ENCODE results near the gene UMAD1.

UMAD1 gene

DNA sequence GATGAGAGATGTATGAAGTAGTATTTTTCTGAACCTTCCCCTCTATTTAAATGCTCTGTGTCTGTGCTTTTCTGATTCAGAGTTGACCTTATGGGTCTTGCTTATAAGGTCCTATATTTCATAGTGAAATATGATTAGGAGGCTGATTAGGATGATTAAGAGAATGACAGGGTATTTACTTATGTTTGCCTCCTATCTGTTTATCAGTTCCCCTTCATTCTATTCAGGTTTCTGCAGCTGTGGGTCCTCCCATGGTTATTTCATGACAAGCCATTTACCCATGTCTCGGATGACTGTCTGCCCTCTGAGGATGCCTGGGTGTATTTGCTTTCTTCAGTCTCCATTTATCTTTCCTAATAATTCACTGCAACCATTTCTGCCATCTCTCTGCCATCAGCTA is 61.0 kb downstream of the UMAD1 start:
- Histone ChIP-seq H3K4me3 (ENCODE audit: low read depth, low read length) (no peak overlapping the region), H3K27ac (no peak overlapping the region), H3K36me3 (replicated peaks) (no peaks in the 10 kb centered on the region), H3K27me3 (replicated peaks) (no peaks in the 10 kb centered on the region)
- no peak for TF ChIP-seq CTCF (IDR thresholded peaks at IDR 0.05; ENCODE audit: low read depth, low read length, missing control alignments)
- in situ Hi-C loops (cut with HindIII; ENCODE audit: low pct_ligation_motif_present, low sequenced_read_pairs): no loop called here
- no peak for DNase-seq

DNA sequence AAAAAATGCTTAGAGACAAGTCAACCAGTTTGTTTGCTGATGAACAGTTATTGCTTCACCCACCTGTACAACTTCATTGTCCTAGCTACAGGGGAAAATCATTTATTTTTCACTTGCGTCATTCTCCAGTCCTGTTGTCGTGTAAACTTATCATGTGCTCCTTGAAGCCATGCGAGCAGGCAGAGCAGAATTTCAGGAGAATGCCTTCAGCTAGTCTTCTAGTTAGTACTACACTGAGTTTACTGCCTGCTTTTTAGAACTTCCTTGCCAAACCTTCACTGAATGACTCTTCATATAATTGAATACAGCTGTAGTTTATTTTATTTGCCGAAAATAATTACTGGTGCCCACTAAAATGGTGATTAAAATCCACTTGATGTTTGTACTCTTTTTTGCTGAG is 62.3 kb downstream of the UMAD1 start:
- in situ Hi-C loops (cut with HindIII; ENCODE audit: low pct_ligation_motif_present, low sequenced_read_pairs): no loop called here
- H3K4me3 ChIP-seq (ENCODE audit: low read depth, low read length): no peak overlapping the region
- DNase-seq: no peak
- no peaks in the 10 kb centered on the region for H3K36me3 ChIP-seq (replicated peaks)
- TF ChIP-seq CTCF (IDR thresholded peaks at IDR 0.05; ENCODE audit: low read depth, low read length, missing control alignments): no peak
- no peak overlapping the region for H3K27ac ChIP-seq
- H3K27me3 ChIP-seq (replicated peaks): no peaks in the 10 kb centered on the region

DNA sequence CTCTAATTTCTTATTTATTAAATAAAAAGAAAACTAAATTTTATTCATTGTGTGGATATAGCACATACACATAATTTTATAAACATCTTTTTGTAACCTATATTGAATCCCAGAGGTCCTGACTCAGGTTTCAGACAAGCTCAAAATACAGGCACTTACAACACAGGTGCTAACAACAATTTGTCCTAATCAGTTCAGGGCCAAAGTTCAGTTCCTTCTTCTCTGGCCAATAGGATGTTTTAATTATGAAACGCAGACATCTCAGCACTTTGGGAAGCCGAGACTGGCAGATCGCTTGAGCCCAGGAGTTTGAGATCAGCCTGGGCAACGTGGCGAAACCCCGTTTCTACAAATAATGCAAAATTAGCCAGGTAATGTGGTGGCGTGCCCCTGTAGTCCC is 62.9 kb downstream of the UMAD1 start:
- Histone ChIP-seq H3K27me3 (replicated peaks) (no peaks in the 10 kb centered on the region), H3K36me3 (replicated peaks) (no peaks in the 10 kb centered on the region), H3K27ac (no peak overlapping the region), H3K4me3 (ENCODE audit: low read depth, low read length) (no peak overlapping the region)
- no peak for TF ChIP-seq CTCF (IDR thresholded peaks at IDR 0.05; ENCODE audit: low read depth, low read length, missing control alignments)
- in situ Hi-C loops (cut with HindIII; ENCODE audit: low pct_ligation_motif_present, low sequenced_read_pairs): no loop called here
- no peak for DNase-seq

- in situ Hi-C loops (cut with HindIII; ENCODE audit: low pct_ligation_motif_present, low sequenced_read_pairs): no loop called here
- Histone ChIP-seq H3K27ac (no peak overlapping the region), H3K4me3 (ENCODE audit: low read depth, low read length) (no peak overlapping the region), H3K36me3 (replicated peaks) (no peaks in the 10 kb centered on the region), H3K27me3 (replicated peaks) (no peaks in the 10 kb centered on the region)
- no peak for DNase-seq
- no peak for TF ChIP-seq CTCF (IDR thresholded peaks at IDR 0.05; ENCODE audit: low read depth, low read length, missing control alignments)
Observed at GRCh38 chr7:7704867-7705266, 64.3 kb downstream of the UMAD1 start.

- in situ Hi-C loops (cut with HindIII; ENCODE audit: low pct_ligation_motif_present, low sequenced_read_pairs): no loop called here
- Histone ChIP-seq H3K27ac (no peak overlapping the region), H3K36me3 (replicated peaks) (no peaks in the 10 kb centered on the region), H3K27me3 (replicated peaks) (no peaks in the 10 kb centered on the region), H3K4me3 (ENCODE audit: low read depth, low read length) (no peak overlapping the region)
- TF ChIP-seq CTCF (IDR thresholded peaks at IDR 0.05; ENCODE audit: low read depth, low read length, missing control alignments): no peak
- DNase-seq: no peak
Observed at GRCh38 chr7:7705318-7705717, 64.8 kb downstream of the UMAD1 start.

DNA sequence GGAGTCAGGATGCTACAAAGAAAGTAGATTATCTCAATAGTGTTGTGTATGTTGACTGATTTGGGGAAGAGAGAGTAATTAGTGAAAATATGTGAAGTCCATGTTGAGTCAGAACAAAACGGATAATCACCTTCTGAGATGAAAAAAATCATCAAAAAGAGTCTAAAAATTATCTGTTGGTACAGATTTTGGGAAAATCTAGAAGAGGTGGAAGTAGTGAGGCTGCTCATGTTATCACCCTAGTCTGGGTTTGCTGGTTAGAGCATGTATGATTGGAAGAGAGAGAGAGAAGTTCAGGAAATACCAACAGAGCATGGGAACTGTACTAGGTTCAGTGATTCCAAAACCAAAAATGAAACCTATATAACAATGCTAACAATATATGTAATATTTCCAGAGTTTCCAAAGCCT is 65.6 kb downstream of the UMAD1 start:
- TF ChIP-seq CTCF (IDR thresholded peaks at IDR 0.05; ENCODE audit: low read depth, low read length, missing control alignments): no peak
- in situ Hi-C loops (cut with HindIII; ENCODE audit: low pct_ligation_motif_present, low sequenced_read_pairs): no loop called here
- Histone ChIP-seq H3K36me3 (replicated peaks) (no peaks in the 10 kb centered on the region), H3K27me3 (replicated peaks) (no peaks in the 10 kb centered on the region), H3K4me3 (ENCODE audit: low read depth, low read length) (no peak overlapping the region), H3K27ac (no peak overlapping the region)
- DNase-seq: no peak
